Upper lobe of left lung (tissue), 4 donors: ENCODE data around the gene ITPR1.

Experiments used
- EP300 ChIP-seq, 4 donors: sonication (generic); formaldehyde crosslinking; IDR thresholded peaks; one replicate each; pipeline ENCODE4 v1.5.1; 2017; ENCODE audit warnings: antibody characterized with exemption in 4 of 4, control low read depth in 2 of 4
- POLR2A ChIP-seq, 4 donors: fragments of 450-650 bp; IDR thresholded peaks; one replicate each; pipeline ENCODE4 v1.5.1; 2016 to 2017; ENCODE audit warnings: antibody characterized with exemption in 4 of 4, mild to moderate bottlenecking in 2 of 4
- POLR2AphosphoS5 ChIP-seq, 2 donors: sonication (generic); formaldehyde crosslinking; IDR thresholded peaks; one replicate each; pipeline ENCODE4 v1.5.1; 2017; ENCODE audit warnings: antibody characterized with exemption in 2 of 2
- TF ChIP-seq, protein P1 (sequence below), 6 experiments: fragments of 450-650 bp in 4 of 6; fragments of 200-600 bp in 2 of 6; sonication (generic) in 2 of 6; IDR thresholded peaks; one replicate each; pipeline ENCODE4 v1.5.1; 2016 to 2019; ENCODE audit warnings: antibody characterized with exemption in 6 of 6

DNA sequence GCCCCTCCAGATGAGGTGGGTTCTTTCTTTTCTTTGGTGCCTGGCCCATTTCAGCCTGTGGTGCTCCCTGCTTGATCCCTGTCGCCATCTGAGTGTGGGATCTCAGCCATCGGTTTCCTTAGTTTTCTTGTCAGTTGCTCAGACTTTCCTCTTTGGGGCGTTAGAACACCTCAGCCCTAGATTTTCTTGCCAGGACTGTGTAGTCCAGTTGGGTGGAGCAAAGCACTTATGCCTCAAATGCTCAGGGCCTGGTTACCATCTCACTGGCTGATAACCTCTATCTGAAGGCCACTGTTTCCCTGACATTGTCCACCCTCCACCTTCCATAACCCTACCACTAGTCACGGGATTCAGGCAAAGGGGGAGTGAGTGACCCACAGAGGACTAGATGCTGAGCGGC is 277.4 kb downstream of the ITPR1 start:
- TF ChIP-seq, protein P1, sequence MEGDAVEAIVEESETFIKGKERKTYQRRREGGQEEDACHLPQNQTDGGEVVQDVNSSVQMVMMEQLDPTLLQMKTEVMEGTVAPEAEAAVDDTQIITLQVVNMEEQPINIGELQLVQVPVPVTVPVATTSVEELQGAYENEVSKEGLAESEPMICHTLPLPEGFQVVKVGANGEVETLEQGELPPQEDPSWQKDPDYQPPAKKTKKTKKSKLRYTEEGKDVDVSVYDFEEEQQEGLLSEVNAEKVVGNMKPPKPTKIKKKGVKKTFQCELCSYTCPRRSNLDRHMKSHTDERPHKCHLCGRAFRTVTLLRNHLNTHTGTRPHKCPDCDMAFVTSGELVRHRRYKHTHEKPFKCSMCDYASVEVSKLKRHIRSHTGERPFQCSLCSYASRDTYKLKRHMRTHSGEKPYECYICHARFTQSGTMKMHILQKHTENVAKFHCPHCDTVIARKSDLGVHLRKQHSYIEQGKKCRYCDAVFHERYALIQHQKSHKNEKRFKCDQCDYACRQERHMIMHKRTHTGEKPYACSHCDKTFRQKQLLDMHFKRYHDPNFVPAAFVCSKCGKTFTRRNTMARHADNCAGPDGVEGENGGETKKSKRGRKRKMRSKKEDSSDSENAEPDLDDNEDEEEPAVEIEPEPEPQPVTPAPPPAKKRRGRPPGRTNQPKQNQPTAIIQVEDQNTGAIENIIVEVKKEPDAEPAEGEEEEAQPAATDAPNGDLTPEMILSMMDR (IDR thresholded peaks at IDR 0.05), result no peak
- TF ChIP-seq EP300 (IDR thresholded peaks at IDR 0.05) (no peak), POLR2A (IDR thresholded peaks at IDR 0.05) (no peak), POLR2AphosphoS5 (IDR thresholded peaks at IDR 0.05) (no peak)
